H4 (cell line): ENCODE results near the gene ABLIM3. TPM values are rescaled to one million over a fixed set of nuclear protein-coding genes. Genes with fewer than 3 reads are reported as not detected.

Source experiments
- DNase-seq: peaks from one replicate; pipeline ENCODE4 v3.0.0-alpha.2; 2015; ENCODE audit warnings: low spot score
- total RNA-seq: library from RNA; depleted of rRNA; stranded (reverse); fragments of >200 nt; shearing (Covaris generic); gene quantifications from 2 replicates; pipeline ENCODE4 v1.2.3, GENCODE V29; 2014

ABLIM3 gene
- total RNA-seq, 1 experiment from 2014 or later, result 14.2 TPM

DNA sequence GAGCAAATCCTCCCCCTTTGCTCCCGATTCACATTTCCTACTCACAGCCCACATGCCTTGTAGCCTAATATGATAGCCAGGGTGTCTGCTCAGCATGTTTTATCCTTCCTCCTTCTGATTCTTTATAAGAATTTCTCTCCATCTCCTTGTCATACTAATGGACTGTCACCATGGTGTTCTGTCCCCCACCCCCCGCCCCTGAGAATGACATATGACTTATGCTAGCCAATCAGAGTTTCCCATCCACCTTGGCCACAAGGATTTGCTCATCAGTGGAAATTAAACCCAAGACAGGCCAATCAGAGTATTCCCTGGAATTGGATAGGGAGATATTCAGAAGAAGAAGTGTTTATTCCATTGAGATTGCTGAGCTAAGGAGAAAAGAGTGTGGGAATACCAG, 16.0 kb downstream of the ABLIM3 start:
- no peak for DNase-seq

- no peak for DNase-seq
Measured at GRCh38 chr5:149160291-149160787, 19.0 kb downstream of the ABLIM3 start.

DNA sequence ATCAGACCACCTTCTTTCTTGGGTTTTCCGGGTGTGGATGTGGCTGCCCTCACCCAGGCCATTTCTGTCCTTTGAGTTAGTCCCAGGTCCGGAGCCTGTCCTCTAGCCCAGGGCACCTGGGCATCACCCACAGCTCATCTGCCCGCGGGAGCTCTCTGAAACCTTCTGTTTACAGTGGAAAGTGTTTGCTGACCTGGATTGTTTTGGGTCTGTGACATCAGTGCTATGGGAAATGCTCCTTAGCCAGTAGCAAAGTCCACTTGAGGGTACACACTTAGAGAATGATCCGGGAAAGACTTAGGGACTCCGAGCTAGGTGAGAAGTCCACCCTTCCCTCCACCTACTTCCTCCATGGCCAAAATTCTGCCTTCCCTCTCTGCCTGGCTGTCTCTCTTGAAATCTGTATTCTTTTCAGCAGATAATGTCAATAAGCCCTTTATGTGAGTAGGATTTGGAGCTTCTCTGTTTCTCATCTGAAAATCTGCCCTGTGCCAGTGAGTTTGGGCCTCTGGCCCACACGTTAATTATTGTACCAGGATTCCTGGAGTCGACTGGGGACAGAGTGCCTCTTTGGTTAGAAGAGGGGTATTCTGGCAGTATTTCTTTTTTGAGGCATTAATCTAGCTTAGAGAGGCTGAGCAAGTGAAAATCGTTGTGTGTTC, 19.9 kb downstream of the ABLIM3 start:
- DNase-seq, result no peak

DNA sequence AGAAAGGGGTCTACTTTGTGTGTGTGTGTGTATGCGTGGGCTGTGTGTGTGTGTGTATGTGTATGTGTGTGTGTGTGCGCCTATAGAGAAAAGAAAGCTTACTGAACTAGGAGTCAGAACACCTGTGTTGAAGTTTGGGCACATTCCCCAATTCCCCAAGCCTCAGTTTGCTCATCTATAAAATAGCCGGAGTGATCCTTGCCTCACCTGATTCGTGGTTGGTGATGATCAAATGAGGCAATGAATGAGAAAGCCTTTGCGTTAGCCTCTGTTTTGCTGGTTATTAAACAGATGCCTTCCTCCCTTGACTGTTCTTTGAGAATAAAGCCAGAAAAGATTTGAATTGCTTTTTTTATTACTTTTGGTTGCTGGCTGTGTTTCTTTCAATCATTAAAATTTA, 20.6 kb downstream of the ABLIM3 start:
- no peak for DNase-seq

- no peak for DNase-seq
Measured at GRCh38 chr5:149162401-149163084, 21.2 kb downstream of the ABLIM3 start.

GRCh38 chr5:149164731-149165130, 23.4 kb downstream of the ABLIM3 start:
- no peak for DNase-seq

DNA sequence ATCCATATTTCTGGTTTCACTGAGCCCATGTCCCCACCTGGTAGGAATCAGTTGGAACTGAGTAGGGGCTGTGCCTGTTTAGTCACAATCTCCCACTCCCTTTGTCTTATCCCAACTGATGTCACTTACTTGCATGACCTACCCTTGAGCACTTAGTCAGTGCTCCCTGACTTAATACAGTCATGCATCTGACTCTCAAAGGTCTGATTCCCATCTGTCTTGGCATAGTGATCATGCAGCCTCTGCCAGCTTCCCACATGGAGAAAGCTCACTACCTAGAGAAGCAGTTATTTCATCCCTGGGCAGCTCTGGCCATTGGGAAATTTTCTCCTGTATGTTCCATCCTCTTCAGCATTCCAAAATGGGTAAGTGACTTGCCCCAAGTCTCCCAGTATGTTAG, 24.8 kb downstream of the ABLIM3 start:
- DNase-seq, result no peak

DNA sequence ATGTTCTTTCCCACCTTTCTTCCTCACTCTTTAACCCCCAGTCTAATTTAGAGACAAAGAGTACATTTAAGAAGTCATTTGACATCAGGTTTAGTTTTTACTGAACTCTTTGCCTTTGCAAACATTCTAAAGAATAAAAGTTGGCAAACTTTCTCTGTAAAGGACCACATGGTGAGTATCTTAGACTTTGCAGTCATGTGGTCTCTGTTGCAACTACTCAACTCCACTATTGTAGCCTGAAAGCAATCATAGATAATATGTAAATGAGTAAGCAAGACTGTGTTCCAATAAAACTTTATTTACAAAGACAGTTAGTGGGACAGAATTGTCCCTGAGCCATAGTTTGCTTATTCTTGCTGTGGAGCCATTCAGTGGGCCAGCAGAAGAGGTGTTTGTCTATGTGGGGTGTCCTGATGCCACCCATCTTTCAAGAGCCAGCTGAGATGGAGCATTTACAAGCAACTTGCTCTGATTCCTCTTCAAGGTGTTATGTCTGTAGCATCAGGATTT, 25.4 kb downstream of the ABLIM3 start:
- DNase-seq, result no peak

DNA sequence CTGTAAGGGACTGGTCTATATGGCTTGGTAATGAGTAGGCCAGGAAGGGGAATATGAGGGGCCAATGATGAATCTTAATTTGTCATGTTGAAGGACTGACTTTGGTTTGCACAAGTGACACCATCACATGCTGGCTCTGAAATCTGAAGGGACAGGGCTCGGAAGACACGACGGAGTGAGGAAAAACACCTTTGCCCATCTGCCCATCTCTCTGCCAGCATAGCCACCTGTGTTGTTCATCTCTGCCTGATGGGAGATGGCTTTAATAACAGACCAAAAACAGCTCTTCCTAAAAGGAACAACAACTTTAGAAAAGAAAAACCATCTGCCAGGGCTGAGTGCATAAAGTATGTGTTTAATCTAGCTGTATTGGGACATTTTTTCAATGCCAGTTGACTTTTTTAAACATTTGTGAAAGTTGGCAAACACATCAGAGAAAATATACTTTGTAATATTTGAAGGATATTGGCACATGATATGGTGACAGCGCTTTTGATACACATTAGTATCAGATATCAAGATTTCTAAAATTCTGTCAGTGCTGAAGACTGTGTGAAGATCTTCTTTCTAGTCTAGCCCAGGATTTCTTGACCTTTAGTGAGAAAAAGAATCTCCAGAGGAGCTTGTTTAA, 27.1 kb downstream of the ABLIM3 start:
- no peak for DNase-seq

GRCh38 chr5:149170299-149170698, 29.0 kb downstream of the ABLIM3 start:
- peak; percentile 45 for DNase-seq

GRCh38 chr5:149172261-149172660, 31.0 kb downstream of the ABLIM3 start:
- no peak for DNase-seq

GRCh38 chr5:149172709-149173505, 31.6 kb downstream of the ABLIM3 start:
- DNase-seq, result no peak

DNA sequence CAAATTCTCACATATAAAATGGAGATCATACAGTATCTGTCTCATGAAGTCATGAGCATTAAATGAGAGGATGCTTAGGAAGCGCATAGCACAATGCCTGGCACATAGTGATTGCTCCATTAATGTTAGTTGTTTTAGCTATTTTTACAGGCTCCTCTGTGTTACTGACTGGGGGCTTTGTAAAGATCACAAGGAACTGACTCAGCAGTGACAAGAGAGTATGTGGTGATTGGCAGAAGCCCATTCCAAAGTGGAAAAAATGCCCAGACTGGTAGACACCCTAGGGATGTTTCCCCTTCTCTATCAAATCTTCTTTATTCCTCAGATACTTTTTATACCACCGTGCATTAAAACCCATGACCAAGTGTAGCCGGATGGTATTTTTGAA, 33.5 kb downstream of the ABLIM3 start:
- no peak for DNase-seq

DNA sequence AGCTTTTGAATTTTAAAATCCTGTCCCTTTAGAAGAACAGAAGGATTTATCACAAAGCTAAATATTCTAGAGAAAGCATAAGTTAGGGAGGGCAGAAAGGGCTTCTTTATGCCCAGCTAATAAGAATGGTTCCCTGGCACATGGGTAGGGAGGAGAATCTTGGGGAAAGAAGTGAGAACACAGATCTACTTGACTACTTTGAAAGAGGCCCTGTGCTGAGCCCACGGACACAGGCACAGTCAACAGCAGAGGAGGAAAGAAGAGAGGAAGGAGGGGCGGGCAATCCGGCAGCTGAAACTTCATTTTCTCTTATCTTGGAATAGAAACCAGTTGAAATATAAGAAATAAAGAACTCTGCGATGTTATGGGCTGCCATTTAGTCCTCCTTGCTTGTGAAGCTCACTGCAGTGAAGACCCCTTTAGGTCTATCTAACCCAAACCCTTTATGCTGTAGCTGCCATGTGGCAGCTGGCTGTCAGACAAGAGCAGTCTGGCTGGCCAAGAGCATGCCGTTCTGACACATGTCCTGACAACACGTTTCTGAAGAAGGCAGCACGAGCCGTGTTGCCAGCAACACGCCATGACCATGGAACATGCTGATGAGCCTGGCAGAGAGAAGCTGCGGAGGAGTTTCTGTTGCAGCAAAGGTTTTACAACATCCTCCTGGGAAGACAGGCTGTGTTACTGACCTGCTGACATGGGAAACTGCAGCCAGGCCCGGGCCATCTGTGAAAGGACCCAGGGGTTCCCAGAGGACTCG, 34.2 kb downstream of the ABLIM3 start:
- no peak for DNase-seq

GRCh38 chr5:149177339-149177843, 36.1 kb downstream of the ABLIM3 start:
- no peak for DNase-seq

- DNase-seq, result no peak
Measured at GRCh38 chr5:149177911-149178565, 36.7 kb downstream of the ABLIM3 start.

DNA sequence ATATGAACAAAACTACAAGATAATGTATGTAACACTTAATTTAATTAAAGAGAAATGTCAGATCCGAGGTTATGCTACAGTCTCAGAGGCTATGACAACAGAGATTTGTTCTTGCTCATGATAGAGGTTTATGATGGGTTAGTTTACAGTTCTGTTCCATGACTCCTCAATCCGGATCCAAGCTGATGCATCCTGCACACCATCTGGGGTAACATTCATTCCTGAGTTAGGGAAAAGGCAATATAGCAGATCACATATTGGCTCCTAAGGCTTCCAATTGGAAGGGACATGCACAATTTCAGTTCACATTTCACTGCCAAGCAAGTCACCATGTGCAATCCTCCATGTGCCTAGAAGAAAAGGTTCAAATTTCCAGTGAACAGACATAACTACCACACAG, 40.4 kb downstream of the ABLIM3 start:
- no peak for DNase-seq

- DNase-seq, result no peak
Measured at GRCh38 chr5:149182241-149182640, 40.9 kb downstream of the ABLIM3 start.

DNA sequence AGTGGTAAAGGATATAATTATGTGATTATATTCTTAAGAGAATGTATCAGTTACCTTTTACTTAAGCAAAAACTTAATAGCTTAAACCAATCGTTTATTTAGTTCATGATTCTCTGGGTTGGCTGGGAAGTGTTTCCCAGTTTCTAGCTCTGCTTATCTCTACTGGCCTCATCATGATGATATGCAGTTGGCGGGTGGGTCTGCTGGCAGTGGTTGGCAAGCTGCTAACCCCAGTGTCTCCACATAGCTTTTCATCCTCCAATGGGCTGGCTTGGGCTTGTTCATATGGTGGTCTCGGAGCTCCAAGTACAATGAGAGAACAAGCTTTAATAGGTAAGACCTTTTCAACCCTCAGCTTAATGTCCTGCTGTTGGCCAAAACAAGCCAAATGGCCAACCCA, 43.8 kb downstream of the ABLIM3 start:
- no peak for DNase-seq

GRCh38 chr5:149186506-149186905, 45.2 kb downstream of the ABLIM3 start:
- no peak for DNase-seq
